Ovary (tissue), 9 donors: ENCODE results near the gene BACE2. TPM values are rescaled to one million over a fixed set of nuclear protein-coding genes. Genes with fewer than 3 reads are reported as not detected.

Experiments
- DNase-seq, 5 donors: peaks; one replicate each; pipeline ENCODE4 v3.0.0-alpha.2; 2019 to 2020
- H3K27ac ChIP-seq, 2 donors: fragments of 200-600 bp; one replicate each; pipeline versions ENCODE4 v1.5.1 to v1.8.0; 2019 to 2022
- H3K27me3 ChIP-seq: fragments of 200-600 bp; one replicate; pipeline ENCODE4 v1.8.0; 2022
- H3K36me3 ChIP-seq: fragments of 200-600 bp; sonication (generic); one replicate; pipeline ENCODE4 v1.5.1; 2019
- H3K4me1 ChIP-seq: one replicate; pipeline ENCODE4 v1.8.1; 2013; ENCODE audit warnings: mild to moderate bottlenecking, moderate library complexity; ENCODE audit not compliant: insufficient read depth
- H3K4me3 ChIP-seq: fragments of 200-600 bp; sonication (generic); one replicate; pipeline ENCODE4 v1.5.1; 2017
- H3K9me3 ChIP-seq, 2 donors: fragments of 200-600 bp in 1 of 2; sonication (generic) in 1 of 2; one replicate each; pipeline versions ENCODE4 v1.5.1 to v1.8.1; 2013 to 2019; ENCODE audit warnings: mild to moderate bottlenecking in 1 of 2, moderate library complexity in 1 of 2
- CTCF ChIP-seq, 3 donors: fragments of 450-650 bp in 2 of 3; fragments of 200-600 bp in 1 of 3; IDR thresholded peaks; one replicate each; pipeline versions ENCODE4 v1.5.1 to v1.8.0; 2016 to 2022; ENCODE audit warnings: antibody characterized with exemption in 3 of 3, mild to moderate bottlenecking in 1 of 3
- EP300 ChIP-seq: sonication (generic); formaldehyde crosslinking; IDR thresholded peaks from one replicate; pipeline ENCODE4 v1.6.1; 2017; ENCODE audit warnings: antibody characterized with exemption
- POLR2A ChIP-seq: fragments of 450-650 bp; IDR thresholded peaks from one replicate; pipeline ENCODE4 v1.6.1; 2017; ENCODE audit warnings: antibody characterized with exemption, mild to moderate bottlenecking, moderate library complexity
- WGBS, 3 donors: extraction: QIAGEN DNeasy Blood & Tissue Kit in 1 of 3; methylation state at CpG; one replicate each; pipeline versions ENCODE4 v1.1.5 to v1.1.7; 2013 to 2017; 5-methylcytosine and 5-hydroxymethylcytosine counted together
- intact Hi-C, 4 donors: fragments of 100-400 bp; cut with DNase I; formaldehyde crosslinking; loops; one replicate each; pipeline versions ENCODE4 v1.11.0 to v1.15.1; 2022 to 2023
- polyA plus RNA-seq, 2 donors: library from polyadenylated mRNA; stranded (reverse); fragments of 200-250 nt in 1 of 2; fragments of 350-450 nt in 1 of 2; fragmentation: Illumina TruSeq in 1 of 2; extraction: RNeasy Lipid Tissue Mini Kit (QIAGEN cat#74804) in 1 of 2; gene quantifications; one replicate each; pipeline ENCODE4 v1.2.3, GENCODE V29; 2013 to 2014
- total RNA-seq, 7 donors: library from RNA; depleted of rRNA in 2 of 7; stranded (reverse); fragments of >200 nt in 2 of 7; fragmentation: NEBNext Ultra II Directional in 3 of 7; extraction: Animal tissue kit (Norgen Biotek cat#: 25700) in 3 of 7; gene quantifications; one replicate each; pipeline versions ENCODE4 v1.1.0 to v1.2.4, GENCODE V29; 2016 to 2023
- donor health status: DM: no; HTN: no; CAD: no; lungs with moderate emphysema.
- donor health status: DM: no; HTN: no; CAD: no.
- donor health status: Bipolar disorder and iron deficiency.
- donor health status: DM: yes; HTN: yes; CAD: no.
- donor health status: DM: no; HTN: no; CAD: no.
- donor health status: DM: yes; HTN: yes; CAD: no.

The BACE2 gene
- total and polyA plus RNA-seq, 9 donors = 11.4 to 75.6 (median 24.4) TPM

GRCh38 chr21:41317458-41317857, 149.5 kb downstream of the BACE2 start:
- Histone ChIP-seq H3K4me1 (peaks cover 3% of the 10 kb centered on the region), H3K27me3 (no peaks in the 10 kb centered on the region), H3K4me3 (no peak overlapping the region), H3K27ac (no peak overlapping the region), H3K9me3 (no peaks in the 10 kb centered on the region), H3K36me3 (no peaks in the 10 kb centered on the region)
- DNase-seq = no peak
- whole genome bisulfite sequencing, 3 donors = 73 to 76% (median 76%) methylated on average over 10 of the region's 10 CpGs
- intact Hi-C loops = no loop called here
- no peak for TF ChIP-seq POLR2A
- no peak for TF ChIP-seq CTCF (IDR thresholded peaks at IDR 0.05)
- no peak for TF ChIP-seq EP300

GRCh38 chr21:41318218-41318617, 150.3 kb downstream of the BACE2 start:
- H3K27me3 ChIP-seq = no peaks in the 10 kb centered on the region
- intact Hi-C loops = no loop called here
- no peak for DNase-seq
- TF ChIP-seq EP300 = no peak
- no peak for TF ChIP-seq POLR2A
- no peak for TF ChIP-seq CTCF (IDR thresholded peaks at IDR 0.05)
- H3K9me3 ChIP-seq = no peaks in the 10 kb centered on the region
- 89 to 94% (median 89%) methylated on average over 9 of the region's 9 CpGs for WGBS, 3 donors
- no peak overlapping the region for H3K4me3 ChIP-seq
- H3K27ac ChIP-seq = no peak overlapping the region
- H3K36me3 ChIP-seq = no peaks in the 10 kb centered on the region
- peaks cover 3% of the 10 kb centered on the region for H3K4me1 ChIP-seq

GRCh38 chr21:41319273-41319672, 151.3 kb downstream of the BACE2 start:
- DNase-seq = no peak
- Histone ChIP-seq H3K27ac (no peak overlapping the region), H3K36me3 (no peaks in the 10 kb centered on the region), H3K4me1 (peaks cover 3% of the 10 kb centered on the region), H3K27me3 (no peaks in the 10 kb centered on the region), H3K4me3 (no peak overlapping the region), H3K9me3 (no peaks in the 10 kb centered on the region)
- WGBS, 3 donors = 65 to 73% (median 69%) methylated on average over 7 of the region's 7 CpGs
- TF ChIP-seq CTCF (IDR thresholded peaks at IDR 0.05) (no peak), POLR2A (no peak), EP300 (no peak)
- intact Hi-C loops = no loop called here

GRCh38 chr21:41321211-41321907, 153.4 kb downstream of the BACE2 start:
- Histone ChIP-seq H3K9me3 (no peaks in the 10 kb centered on the region), H3K27ac (no peak overlapping the region), H3K27me3 (no peaks in the 10 kb centered on the region), H3K4me1 (peaks cover 3% of the 10 kb centered on the region), H3K36me3 (no peaks in the 10 kb centered on the region), H3K4me3 (no peak overlapping the region)
- intact Hi-C loops = no loop called here
- no peak for DNase-seq
- WGBS, 3 donors = 81 to 89% (median 83%) methylated on average over 20 of the region's 20 CpGs
- no peak for TF ChIP-seq POLR2A
- TF ChIP-seq CTCF (IDR thresholded peaks at IDR 0.05) = no peak
- TF ChIP-seq EP300 = no peak
